Smooth muscle cell (in vitro differentiated cells): ENCODE results near the gene CACNA1I. TPM values are rescaled to one million over a fixed set of nuclear protein-coding genes. Genes with fewer than 3 reads are reported as not detected.

Experiments
- DNase-seq: peaks from one replicate; lab custom pipeline; 2025; ENCODE audit not compliant: unreplicated experiment; lab: John Stamatoyannopoulos, UW
- H2AFZ ChIP-seq: fragments of 200-600 bp; sonication (generic); 2 replicates; pipeline ENCODE4 v1.6.0; 2016; ENCODE audit warnings: antibody characterized with exemption, low read depth, mild to moderate bottlenecking
- H3F3A ChIP-seq: fragments of 200-600 bp; sonication (generic); 2 replicates; pipeline ENCODE4 v1.6.0; 2017; ENCODE audit warnings: antibody characterized with exemption, low read depth
- H3K27ac ChIP-seq: fragments of 200-600 bp; sonication (generic); 2 replicates; pipeline ENCODE4 v1.5.1; 2016; ENCODE audit warnings: low read depth, mild to moderate bottlenecking
- H3K27me3 ChIP-seq: fragments of 200-600 bp; sonication (generic); 2 replicates; pipeline ENCODE4 v1.6.1; 2016; ENCODE audit warnings: low read depth, mild to moderate bottlenecking
- H3K36me3 ChIP-seq: fragments of 200-600 bp; sonication (generic); 2 replicates; pipeline ENCODE4 v1.5.1; 2016; ENCODE audit warnings: low read depth
- H3K4me1 ChIP-seq: fragments of 200-600 bp; sonication (generic); 2 replicates; pipeline ENCODE4 v1.5.1; 2016; ENCODE audit warnings: low read depth
- H3K4me2 ChIP-seq: fragments of 200-600 bp; sonication (generic); 2 replicates; pipeline ENCODE4 v1.6.0; 2016; ENCODE audit warnings: mild to moderate bottlenecking
- H3K4me3 ChIP-seq: fragments of 200-600 bp; sonication (generic); 2 replicates; pipeline ENCODE4 v1.5.1; 2016; ENCODE audit warnings: mild to moderate bottlenecking
- H3K79me2 ChIP-seq: fragments of 200-600 bp; sonication (generic); 2 replicates; pipeline ENCODE4 v1.6.0; 2016; ENCODE audit warnings: low read depth, mild to moderate bottlenecking
- H3K9ac ChIP-seq: fragments of 200-600 bp; sonication (generic); 2 replicates; pipeline ENCODE4 v1.6.0; 2016; ENCODE audit warnings: low read depth
- H3K9me3 ChIP-seq: fragments of 200-600 bp; sonication (generic); replicated peaks from 2 replicates; pipeline ENCODE4 v1.5.1; 2016; ENCODE audit warnings: low read depth
- H4K20me1 ChIP-seq: fragments of 200-600 bp; sonication (generic); 2 replicates; pipeline ENCODE4 v1.6.0; 2016; ENCODE audit warnings: low read depth
- CTCF ChIP-seq: fragments of 200-600 bp; sonication (generic); IDR thresholded peaks from 2 replicates; pipeline ENCODE4 v1.5.1; 2017; ENCODE audit warnings: borderline replicate concordance, mild to moderate bottlenecking, antibody characterized with exemption; ENCODE audit not compliant: insufficient read depth, poor library complexity, severe bottlenecking
- WGBS: methylation state at CpG from one replicate; pipeline ENCODE4 v1.1.7; 2016; ENCODE audit warnings: low lambda C conversion rate; 5-methylcytosine and 5-hydroxymethylcytosine counted together
- polyA plus RNA-seq: library from polyadenylated mRNA; unstranded; fragments of >200 nt; fragmentation: Nextera tagmentation; extraction: Ambion mirVana; gene quantifications from 2 replicates; pipeline ENCODE4 v1.2.1, GENCODE V29; 2016
- total RNA-seq: library from RNA; depleted of rRNA; stranded (reverse); fragments of >200 nt; gene quantifications from 2 replicates; pipeline ENCODE4 v1.2.3, GENCODE V29; 2014

Gene CACNA1I
- total and polyA plus RNA-seq, 2 experiments from 2014 or later = not detected

GRCh38 chr22:39703928-39704639, 133.5 kb downstream of the CACNA1I start:
- no peak overlapping the region for H3K4me2 ChIP-seq
- no peak overlapping the region for H3K4me3 ChIP-seq
- H3K27ac ChIP-seq = no peak overlapping the region
- no peak overlapping the region for H3K9ac ChIP-seq
- H3K36me3 ChIP-seq = no peaks in the 10 kb centered on the region
- H3K9me3 ChIP-seq = no peaks in the 10 kb centered on the region
- no peak for TF ChIP-seq CTCF
- H3K79me2 ChIP-seq = no peaks in the 10 kb centered on the region
- 85% methylated on average over 13 of the region's 17 CpGs for WGBS
- no peak overlapping the region for H2AFZ ChIP-seq
- H3K27me3 ChIP-seq = no peaks in the 10 kb centered on the region
- H3K4me1 ChIP-seq = peaks cover 9% of the 10 kb centered on the region
- no peak for DNase-seq
- H3F3A ChIP-seq = no peaks in the 10 kb centered on the region
- no peaks in the 10 kb centered on the region for H4K20me1 ChIP-seq

GRCh38 chr22:39705386-39705785, 134.8 kb downstream of the CACNA1I start:
- no peak overlapping the region for H3K4me2 ChIP-seq
- H3K27me3 ChIP-seq = peaks cover 6% of the 10 kb centered on the region
- H4K20me1 ChIP-seq = no peaks in the 10 kb centered on the region
- H3K27ac ChIP-seq = no peak overlapping the region
- H3K9me3 ChIP-seq = no peaks in the 10 kb centered on the region
- no peak for TF ChIP-seq CTCF
- no peak for DNase-seq
- H3F3A ChIP-seq = no peaks in the 10 kb centered on the region
- H3K9ac ChIP-seq = no peak overlapping the region
- H2AFZ ChIP-seq = no peak overlapping the region
- H3K4me3 ChIP-seq = no peak overlapping the region
- no peaks in the 10 kb centered on the region for H3K36me3 ChIP-seq
- H3K4me1 ChIP-seq = peaks cover 9% of the 10 kb centered on the region
- 96% methylated on average over 12 of the region's 12 CpGs for WGBS
- H3K79me2 ChIP-seq = no peaks in the 10 kb centered on the region

GRCh38 chr22:39706376-39707140, 136.0 kb downstream of the CACNA1I start:
- H3K79me2 ChIP-seq = no peaks in the 10 kb centered on the region
- H3K4me2 ChIP-seq = no peak overlapping the region
- DNase-seq = no peak
- H3K9me3 ChIP-seq = no peaks in the 10 kb centered on the region
- H3K36me3 ChIP-seq = no peaks in the 10 kb centered on the region
- no peak overlapping the region for H3K9ac ChIP-seq
- no peaks in the 10 kb centered on the region for H4K20me1 ChIP-seq
- H3K27me3 ChIP-seq = peaks cover 8% of the 10 kb centered on the region
- peaks cover 9% of the 10 kb centered on the region for H3K4me1 ChIP-seq
- no peaks in the 10 kb centered on the region for H3F3A ChIP-seq
- H3K27ac ChIP-seq = no peak overlapping the region
- no peak for TF ChIP-seq CTCF
- no peak overlapping the region for H3K4me3 ChIP-seq
- 70% methylated on average over 27 of the region's 27 CpGs for WGBS
- no peak overlapping the region for H2AFZ ChIP-seq
